HCT116 (cell line): ENCODE results near the gene ENTPD7. TPM values are rescaled to one million over a fixed set of nuclear protein-coding genes. Genes with fewer than 3 reads are reported as not detected.

Experiments
- ATAC-seq: fragments of 200-7000 bp; cut with Tn5 transposase; 2 replicates; pipeline ENCODE4 v1.9.1; 2020; ENCODE audit warnings: mild to moderate bottlenecking, moderate library complexity
- BruUV-seq: library from RNA; stranded (reverse); fragments of 400-500 nt; replicated peaks from 2 replicates; lab custom pipeline; 2021; lab: Mats Ljungman, UMichigan
- CTCF ChIA-PET: fragments of 300-600 bp; sonication (Branson Sonifier 250); formaldehyde crosslinking; loops from one replicate; lab custom pipeline; 2021; ENCODE audit warnings: antibody characterized with exemption; lab: Charles Lee
- POLR2A ChIA-PET: fragments of 300-600, 350-600 bp; sonication (Branson Sonifier 250); formaldehyde crosslinking; loops from one replicate; lab custom pipeline; 2021; ENCODE audit warnings: antibody characterized with exemption; lab: Charles Lee
- RAD21 ChIA-PET, 2 experiments: fragments of 300-600 bp; sonication (Branson Sonifier 250); formaldehyde crosslinking; loops; one replicate each; lab custom pipeline; 2023; ENCODE audit warnings: low total read pairs in 2 of 2; ENCODE audit not compliant: uncharacterized antibody in 2 of 2, unreplicated experiment in 2 of 2, low non-redundant PET in 1 of 2; lab: Charles Lee
- DNase-seq: peaks from one replicate; pipeline ENCODE4 v3.0.0-alpha.2; 2010; ENCODE audit warnings: low read depth, low spot score
- H2AFZ ChIP-seq: fragments of 200-600 bp; shearing (Covaris generic), sonication (generic); 2 replicates; pipeline ENCODE4 v1.6.1; 2017; ENCODE audit warnings: low read depth, mixed run types, mixed read lengths, antibody characterized with exemption, low read length; ENCODE audit not compliant: poor library complexity, severe bottlenecking
- H3K27ac ChIP-seq: 2 replicates; pipeline ENCODE4 v1.5.1; 2012; ENCODE audit warnings: low read depth, low read length
- H3K27me3 ChIP-seq: fragments of 200-600 bp; sonication (generic); 2 replicates; pipeline ENCODE4 v1.6.1; 2016; ENCODE audit warnings: mixed run types, low read length, mixed read lengths; ENCODE audit not compliant: insufficient read depth
- H3K36me3 ChIP-seq, 2 experiments: fragments of 200-500 bp in 1 of 2; fragments of 200-600 bp in 1 of 2; sonication (Bioruptor generic) in 1 of 2; sonication (generic) in 1 of 2; 2 replicates each; pipeline versions ENCODE4 v1.5.1 to v1.6.1; 2014 to 2016; ENCODE audit warnings: low read length in 2 of 2, inconsistent platforms in 1 of 2, mixed read lengths in 1 of 2, mixed run types in 1 of 2; ENCODE audit not compliant: insufficient read depth in 2 of 2, control insufficient read depth in 1 of 2
- H3K4me1 ChIP-seq, 2 experiments: fragments of 200-600 bp in 1 of 2; sonication (generic) in 1 of 2; 2 replicates each; pipeline versions ENCODE4 v1.5.1 to v1.6.1; 2012 to 2017; ENCODE audit warnings: low read length in 2 of 2, inconsistent platforms in 1 of 2, mild to moderate bottlenecking in 1 of 2, mixed read lengths in 1 of 2, mixed run types in 1 of 2, moderate library complexity in 1 of 2; ENCODE audit not compliant: insufficient read depth in 2 of 2, control insufficient read depth in 1 of 2
- H3K4me2 ChIP-seq: fragments of 200-600 bp; sonication (generic); 2 replicates; pipeline ENCODE4 v1.6.1; 2017; ENCODE audit warnings: mixed run types, low read length, mixed read lengths
- H3K4me3 ChIP-seq, 2 experiments: fragments of 200-600 bp in 1 of 2; sonication (generic) in 1 of 2; replicated peaks in 1 of 2; 2 replicates each; pipeline ENCODE4 v1.5.1; 2011 to 2016; ENCODE audit warnings: low read length in 2 of 2, control low read depth in 1 of 2, low read depth in 1 of 2, mild to moderate bottlenecking in 1 of 2, mixed read lengths in 1 of 2, mixed run types in 1 of 2
- H3K79me2 ChIP-seq: fragments of 200-600 bp; sonication (generic); 2 replicates; pipeline ENCODE4 v1.6.1; 2017; ENCODE audit warnings: mild to moderate bottlenecking, mixed run types, low read length, moderate library complexity, mixed read lengths; ENCODE audit not compliant: insufficient read depth
- H3K9ac ChIP-seq: fragments of 200-600 bp; sonication (generic); 2 replicates; pipeline ENCODE4 v1.6.1; 2016; ENCODE audit warnings: low read length, mixed read lengths
- H3K9me2 ChIP-seq: fragments of 200-600 bp; sonication (generic), shearing (Covaris generic); 2 replicates; pipeline ENCODE4 v1.6.1; 2017; ENCODE audit warnings: mixed run types, mild to moderate bottlenecking, moderate library complexity; ENCODE audit not compliant: insufficient read depth
- H3K9me3 ChIP-seq, 2 experiments: fragments of 200-500 bp in 1 of 2; fragments of 200-600 bp in 1 of 2; sonication (Bioruptor generic) in 1 of 2; sonication (generic) in 1 of 2; 2 replicates each; pipeline ENCODE4 v1.6.1; 2014 to 2017; ENCODE audit warnings: low read length in 2 of 2, mixed read lengths in 2 of 2, inconsistent platforms in 1 of 2, low read depth in 1 of 2, mild to moderate bottlenecking in 1 of 2, mixed run types in 1 of 2, moderate library complexity in 1 of 2; ENCODE audit not compliant: control insufficient read depth in 1 of 2, insufficient read depth in 1 of 2
- H4K20me1 ChIP-seq: fragments of 200-600 bp; sonication (generic), shearing (Covaris generic); 2 replicates; pipeline ENCODE4 v1.6.1; 2017; ENCODE audit warnings: mixed run types, mild to moderate bottlenecking, moderate library complexity; ENCODE audit not compliant: insufficient read depth
- CBX3 ChIP-seq: IDR thresholded peaks from 2 replicates; pipeline ENCODE4 v1.6.1; 2012; ENCODE audit warnings: low read depth
- EZH2 ChIP-seq: fragments of 200-600 bp; sonication (generic); IDR thresholded peaks from 2 replicates; pipeline ENCODE4 v1.6.1; 2017; ENCODE audit warnings: antibody characterized with exemption, mixed run types
- EZH2phosphoT487 ChIP-seq: fragments of 200-600 bp; IDR thresholded peaks from 2 replicates; pipeline ENCODE4 v1.6.1; 2018; ENCODE audit warnings: antibody characterized with exemption, borderline replicate concordance
- POLR2A ChIP-seq: IDR thresholded peaks from 2 replicates; pipeline ENCODE4 v1.7.0; 2011; ENCODE audit warnings: borderline replicate concordance; ENCODE audit not compliant: insufficient read depth, insufficient read length; ENCODE audit errors: extremely low read depth
- POLR2AphosphoS5 ChIP-seq: IDR thresholded peaks from 2 replicates; pipeline ENCODE4 v1.6.1; 2011; ENCODE audit warnings: mild to moderate bottlenecking, low read depth, low read length, moderate library complexity
- RAD21 ChIP-seq: IDR thresholded peaks from 2 replicates; pipeline ENCODE4 v1.6.1; 2012; ENCODE audit warnings: low read depth, mild to moderate bottlenecking
- SIN3A ChIP-seq: IDR thresholded peaks from 2 replicates; pipeline ENCODE4 v1.6.1; 2012; ENCODE audit warnings: low read depth
- SP1 ChIP-seq: IDR thresholded peaks from 2 replicates; pipeline ENCODE4 v1.6.1; 2012; ENCODE audit warnings: low read depth
- SRF ChIP-seq: IDR thresholded peaks from 2 replicates; pipeline ENCODE4 v1.6.1; 2012; ENCODE audit warnings: low read depth
- TCF7L2 ChIP-seq: IDR thresholded peaks from 2 replicates; pipeline ENCODE4 v1.7.0; 2011; ENCODE audit warnings: borderline replicate concordance, inconsistent platforms; ENCODE audit not compliant: insufficient read depth, insufficient read length; ENCODE audit errors: extremely low read depth
- YY1 ChIP-seq: IDR thresholded peaks from 2 replicates; pipeline ENCODE4 v1.6.1; 2011; ENCODE audit warnings: low read length, low read depth, moderate library complexity, mild to moderate bottlenecking; ENCODE audit not compliant: insufficient replicate concordance; ENCODE audit errors: extremely low read depth
- ZFX ChIP-seq: fragments of 450-650 bp; IDR thresholded peaks from 2 replicates; pipeline ENCODE4 v1.6.1; 2017
- intact Hi-C: fragments of 100-400 bp; cut with micrococcal nuclease; formaldehyde crosslinking; loops from 2 replicates; pipeline ENCODE4 v1.10.0; 2022
- total RNA-seq: library from RNA; stranded (reverse); gene quantifications from one replicate; pipeline ENCODE4 v1.2.1, GENCODE V29; 2021; ENCODE audit not compliant: unreplicated experiment
- TF ChIP-seq, protein P1 (sequence below), 3 experiments: fragments of 200-600 bp in 1 of 3; sonication (generic) in 1 of 3; IDR thresholded peaks in 2 of 3; conservative IDR thresholded peaks in 1 of 3; 2 replicates each; pipeline ENCODE4 v1.5.1; 2012 to 2017; ENCODE audit warnings: low read depth in 2 of 3, low read length in 2 of 3, antibody characterized with exemption in 1 of 3, borderline replicate concordance in 1 of 3, control low read depth in 1 of 3, mild to moderate bottlenecking in 1 of 3, mixed read lengths in 1 of 3, mixed run types in 1 of 3, moderate library complexity in 1 of 3; ENCODE audit not compliant: insufficient read depth in 1 of 3
- TF ChIP-seq, protein P2 (sequence below): IDR thresholded peaks from 2 replicates; pipeline ENCODE4 v1.6.1; 2012
- TF ChIP-seq, protein P3 (sequence below): IDR thresholded peaks from 2 replicates; pipeline ENCODE4 v1.6.1; 2012; ENCODE audit warnings: low read depth
- TF ChIP-seq, protein P4 (sequence below): IDR thresholded peaks from 2 replicates; pipeline ENCODE4 v1.6.1; 2011; ENCODE audit warnings: mild to moderate bottlenecking, low read length, moderate library complexity; ENCODE audit not compliant: insufficient replicate concordance; ENCODE audit errors: extremely low read depth
- TF ChIP-seq, protein P5 (sequence below): IDR thresholded peaks from 2 replicates; pipeline ENCODE4 v1.6.1; 2012

The ENTPD7 gene
- total RNA-seq, 1 experiment from 2014 or later = 12.3 TPM

DNA sequence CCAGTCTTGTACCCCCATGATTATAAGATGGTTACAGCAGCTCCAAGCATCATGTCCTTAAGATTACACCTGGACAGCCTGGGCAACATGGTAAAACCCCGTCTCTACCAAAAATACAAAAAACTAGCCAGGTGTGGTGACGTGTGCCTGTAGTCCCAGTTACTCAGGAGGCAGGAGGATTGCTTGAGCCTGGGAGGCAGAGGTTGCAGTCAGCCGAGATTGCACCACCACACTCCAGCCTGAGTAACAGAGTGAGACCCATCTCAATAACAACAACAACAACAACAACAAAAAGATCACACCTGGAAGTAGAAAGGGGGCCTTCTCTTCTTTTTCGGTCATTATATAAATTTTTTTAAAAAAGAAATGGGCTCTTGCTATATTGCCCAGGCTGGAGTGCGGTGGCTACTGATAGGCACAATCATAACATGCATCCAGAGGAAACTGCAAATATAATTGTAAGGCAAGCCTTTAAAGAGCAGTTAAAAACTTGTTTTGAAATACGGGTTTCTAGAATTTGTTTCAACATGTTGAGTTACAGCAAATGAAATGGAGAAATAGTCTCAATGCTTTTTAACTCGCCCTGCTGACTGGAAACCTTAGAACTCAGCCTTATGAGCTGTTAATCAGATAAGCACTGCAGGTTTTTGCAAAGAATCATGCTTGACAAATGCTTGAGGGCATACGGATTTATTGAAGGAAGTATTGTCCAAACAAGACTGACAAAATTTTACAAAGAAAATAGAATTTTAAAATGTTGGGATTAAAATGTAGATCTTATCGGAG, 4.7 kb upstream of the ENTPD7 start:
- Histone ChIP-seq H3K27ac (no peak overlapping the region), H3K4me3 (no peak overlapping the region), H3K4me2 (no peak overlapping the region), H3K27me3 (no peaks in the 10 kb centered on the region), H3K9me2 (no peaks in the 10 kb centered on the region), H3K9me3 (no peaks in the 10 kb centered on the region), H3K79me2 (peaks cover 1% of the 10 kb centered on the region; the same call in 1 of the 2 replicates), H3K9ac (no peak overlapping the region), H3K4me1 (peaks cover 3 to 10% of the 10 kb centered on the region in 2 experiments; a peak in 3 of 4 replicates), H3K36me3 (no peaks in the 10 kb centered on the region), H4K20me1 (no peaks in the 10 kb centered on the region), H2AFZ (no peak overlapping the region)
- POLR2A ChIA-PET = no interaction called here
- CTCF ChIA-PET = no interaction called here
- RAD21 ChIA-PET = no interaction called here
- DNase-seq = no peak
- no TSS peak for BruUV-seq
- TF ChIP-seq RAD21 = no peak
- TF ChIP-seq SRF = no peak
- no peak for TF ChIP-seq SP1
- TF ChIP-seq EZH2 = no peak
- no peak for TF ChIP-seq SIN3A
- TF ChIP-seq, protein P1, sequence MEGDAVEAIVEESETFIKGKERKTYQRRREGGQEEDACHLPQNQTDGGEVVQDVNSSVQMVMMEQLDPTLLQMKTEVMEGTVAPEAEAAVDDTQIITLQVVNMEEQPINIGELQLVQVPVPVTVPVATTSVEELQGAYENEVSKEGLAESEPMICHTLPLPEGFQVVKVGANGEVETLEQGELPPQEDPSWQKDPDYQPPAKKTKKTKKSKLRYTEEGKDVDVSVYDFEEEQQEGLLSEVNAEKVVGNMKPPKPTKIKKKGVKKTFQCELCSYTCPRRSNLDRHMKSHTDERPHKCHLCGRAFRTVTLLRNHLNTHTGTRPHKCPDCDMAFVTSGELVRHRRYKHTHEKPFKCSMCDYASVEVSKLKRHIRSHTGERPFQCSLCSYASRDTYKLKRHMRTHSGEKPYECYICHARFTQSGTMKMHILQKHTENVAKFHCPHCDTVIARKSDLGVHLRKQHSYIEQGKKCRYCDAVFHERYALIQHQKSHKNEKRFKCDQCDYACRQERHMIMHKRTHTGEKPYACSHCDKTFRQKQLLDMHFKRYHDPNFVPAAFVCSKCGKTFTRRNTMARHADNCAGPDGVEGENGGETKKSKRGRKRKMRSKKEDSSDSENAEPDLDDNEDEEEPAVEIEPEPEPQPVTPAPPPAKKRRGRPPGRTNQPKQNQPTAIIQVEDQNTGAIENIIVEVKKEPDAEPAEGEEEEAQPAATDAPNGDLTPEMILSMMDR (IDR thresholded peaks at IDR 0.05 in 2 of 3, conservative IDR thresholded peaks at IDR 0.05 in 1 of 3; ENCODE audit: borderline replicate concordance in 1 of 3, insufficient read depth in 1 of 3, low read depth in 2 of 3, low read length in 2 of 3) = no peak
- TF ChIP-seq, protein P2, sequence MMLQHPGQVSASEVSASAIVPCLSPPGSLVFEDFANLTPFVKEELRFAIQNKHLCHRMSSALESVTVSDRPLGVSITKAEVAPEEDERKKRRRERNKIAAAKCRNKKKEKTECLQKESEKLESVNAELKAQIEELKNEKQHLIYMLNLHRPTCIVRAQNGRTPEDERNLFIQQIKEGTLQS = no peak
- TF ChIP-seq POLR2AphosphoS5 = no peak
- TF ChIP-seq ZFX = no peak
- TF ChIP-seq, protein P3, sequence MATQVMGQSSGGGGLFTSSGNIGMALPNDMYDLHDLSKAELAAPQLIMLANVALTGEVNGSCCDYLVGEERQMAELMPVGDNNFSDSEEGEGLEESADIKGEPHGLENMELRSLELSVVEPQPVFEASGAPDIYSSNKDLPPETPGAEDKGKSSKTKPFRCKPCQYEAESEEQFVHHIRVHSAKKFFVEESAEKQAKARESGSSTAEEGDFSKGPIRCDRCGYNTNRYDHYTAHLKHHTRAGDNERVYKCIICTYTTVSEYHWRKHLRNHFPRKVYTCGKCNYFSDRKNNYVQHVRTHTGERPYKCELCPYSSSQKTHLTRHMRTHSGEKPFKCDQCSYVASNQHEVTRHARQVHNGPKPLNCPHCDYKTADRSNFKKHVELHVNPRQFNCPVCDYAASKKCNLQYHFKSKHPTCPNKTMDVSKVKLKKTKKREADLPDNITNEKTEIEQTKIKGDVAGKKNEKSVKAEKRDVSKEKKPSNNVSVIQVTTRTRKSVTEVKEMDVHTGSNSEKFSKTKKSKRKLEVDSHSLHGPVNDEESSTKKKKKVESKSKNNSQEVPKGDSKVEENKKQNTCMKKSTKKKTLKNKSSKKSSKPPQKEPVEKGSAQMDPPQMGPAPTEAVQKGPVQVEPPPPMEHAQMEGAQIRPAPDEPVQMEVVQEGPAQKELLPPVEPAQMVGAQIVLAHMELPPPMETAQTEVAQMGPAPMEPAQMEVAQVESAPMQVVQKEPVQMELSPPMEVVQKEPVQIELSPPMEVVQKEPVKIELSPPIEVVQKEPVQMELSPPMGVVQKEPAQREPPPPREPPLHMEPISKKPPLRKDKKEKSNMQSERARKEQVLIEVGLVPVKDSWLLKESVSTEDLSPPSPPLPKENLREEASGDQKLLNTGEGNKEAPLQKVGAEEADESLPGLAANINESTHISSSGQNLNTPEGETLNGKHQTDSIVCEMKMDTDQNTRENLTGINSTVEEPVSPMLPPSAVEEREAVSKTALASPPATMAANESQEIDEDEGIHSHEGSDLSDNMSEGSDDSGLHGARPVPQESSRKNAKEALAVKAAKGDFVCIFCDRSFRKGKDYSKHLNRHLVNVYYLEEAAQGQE = no peak
- TF ChIP-seq, protein P4, sequence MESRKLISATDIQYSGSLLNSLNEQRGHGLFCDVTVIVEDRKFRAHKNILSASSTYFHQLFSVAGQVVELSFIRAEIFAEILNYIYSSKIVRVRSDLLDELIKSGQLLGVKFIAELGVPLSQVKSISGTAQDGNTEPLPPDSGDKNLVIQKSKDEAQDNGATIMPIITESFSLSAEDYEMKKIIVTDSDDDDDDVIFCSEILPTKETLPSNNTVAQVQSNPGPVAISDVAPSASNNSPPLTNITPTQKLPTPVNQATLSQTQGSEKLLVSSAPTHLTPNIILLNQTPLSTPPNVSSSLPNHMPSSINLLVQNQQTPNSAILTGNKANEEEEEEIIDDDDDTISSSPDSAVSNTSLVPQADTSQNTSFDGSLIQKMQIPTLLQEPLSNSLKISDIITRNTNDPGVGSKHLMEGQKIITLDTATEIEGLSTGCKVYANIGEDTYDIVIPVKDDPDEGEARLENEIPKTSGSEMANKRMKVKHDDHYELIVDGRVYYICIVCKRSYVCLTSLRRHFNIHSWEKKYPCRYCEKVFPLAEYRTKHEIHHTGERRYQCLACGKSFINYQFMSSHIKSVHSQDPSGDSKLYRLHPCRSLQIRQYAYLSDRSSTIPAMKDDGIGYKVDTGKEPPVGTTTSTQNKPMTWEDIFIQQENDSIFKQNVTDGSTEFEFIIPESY = no peak
- TF ChIP-seq CBX3 = no peak
- TF ChIP-seq, protein P5, sequence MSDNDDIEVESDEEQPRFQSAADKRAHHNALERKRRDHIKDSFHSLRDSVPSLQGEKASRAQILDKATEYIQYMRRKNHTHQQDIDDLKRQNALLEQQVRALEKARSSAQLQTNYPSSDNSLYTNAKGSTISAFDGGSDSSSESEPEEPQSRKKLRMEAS = no peak
- no peak for TF ChIP-seq TCF7L2
- no peak for TF ChIP-seq EZH2phosphoT487
- TF ChIP-seq POLR2A = no peak
- no peak for TF ChIP-seq YY1
- intact Hi-C loops = no loop called here
- no peak for ATAC-seq
